RPMI7951 (cell line): ENCODE results near the gene DNTTIP2. TPM values are rescaled to one million over a fixed set of nuclear protein-coding genes. Genes with fewer than 3 reads are reported as not detected.
"Not testable (repeated sequence)": the region's sequence is repeated elsewhere in the genome, so short reads cannot be mapped to it uniquely, and the experiment has no call there.

Source experiments
- DNase-seq: peaks from one replicate; pipeline ENCODE4 v3.0.0-alpha.2; 2012; ENCODE audit warnings: low read depth
- total RNA-seq: library from RNA; depleted of rRNA; stranded (reverse); fragments of >200 nt; shearing (Covaris generic); gene quantifications from 2 replicates; pipeline ENCODE4 v1.2.3, GENCODE V29; 2014

The DNTTIP2 gene
- total RNA-seq, 1 experiment from 2014 or later, result 53.9 TPM

DNA sequence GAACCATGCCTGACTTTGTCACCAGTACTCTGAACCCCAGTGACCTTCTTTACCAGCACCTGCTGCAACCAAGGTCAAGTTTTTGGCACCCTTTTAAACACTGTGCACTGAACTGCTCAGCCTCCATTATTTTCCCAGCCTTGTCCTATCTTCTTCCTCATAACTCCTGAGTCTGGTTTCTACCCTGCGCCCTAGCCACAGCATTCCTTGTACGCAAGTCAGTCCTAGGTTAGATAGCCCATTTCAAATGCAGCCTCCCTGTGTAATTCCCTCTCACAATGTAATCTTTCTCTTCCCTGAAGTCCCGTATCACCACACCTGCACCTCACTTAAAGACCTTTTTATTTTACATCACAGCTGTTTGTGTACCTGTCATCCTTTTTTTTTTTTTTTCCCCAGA, 37.2 kb downstream of the DNTTIP2 start:
- no peak for DNase-seq

DNA sequence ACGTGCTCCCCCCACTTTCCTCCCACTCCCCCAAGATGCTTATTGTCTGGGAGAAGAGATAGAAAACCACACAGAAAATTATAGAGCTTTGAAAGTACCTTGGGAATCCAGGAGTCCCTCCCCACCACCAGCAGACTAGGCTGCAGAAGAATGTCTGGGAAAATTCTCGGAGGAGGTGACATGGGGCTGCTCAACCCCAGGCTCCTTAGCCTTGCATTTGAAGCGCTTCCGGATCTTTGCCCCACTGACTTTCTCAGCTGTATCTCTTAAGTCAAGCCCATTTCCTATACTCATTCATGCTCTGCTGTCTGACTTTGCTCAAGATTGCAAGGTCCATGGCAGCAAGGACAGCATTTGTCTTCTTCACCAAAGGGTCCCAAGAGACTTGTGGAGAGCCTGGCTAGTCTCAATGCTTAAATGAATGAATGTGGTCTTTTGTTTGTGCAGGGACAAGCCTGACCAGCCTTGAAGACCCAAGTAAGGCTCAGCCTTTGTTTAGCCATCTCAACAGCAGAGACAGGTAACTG, 38.0 kb downstream of the DNTTIP2 start:
- no peak for DNase-seq

DNA sequence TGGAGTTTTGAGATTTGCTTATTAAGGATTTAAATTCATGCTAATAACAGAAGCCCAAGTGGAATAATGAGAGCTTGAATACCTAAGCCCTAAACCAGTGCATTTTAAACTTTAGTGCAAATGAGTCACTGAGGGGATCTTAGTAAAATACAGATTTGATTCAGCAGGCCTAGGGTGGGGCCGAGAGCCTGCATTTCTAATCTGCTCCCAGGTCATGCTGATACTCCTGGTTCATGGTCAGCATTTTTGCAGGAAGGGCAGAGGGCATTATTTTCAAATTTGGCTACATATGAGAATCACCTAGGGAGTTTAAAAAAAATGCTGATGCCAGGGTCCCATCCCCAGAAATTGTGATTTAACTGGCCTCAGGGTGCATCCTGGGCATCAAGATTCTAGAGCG, 39.3 kb downstream of the DNTTIP2 start:
- DNase-seq, result no peak

DNA sequence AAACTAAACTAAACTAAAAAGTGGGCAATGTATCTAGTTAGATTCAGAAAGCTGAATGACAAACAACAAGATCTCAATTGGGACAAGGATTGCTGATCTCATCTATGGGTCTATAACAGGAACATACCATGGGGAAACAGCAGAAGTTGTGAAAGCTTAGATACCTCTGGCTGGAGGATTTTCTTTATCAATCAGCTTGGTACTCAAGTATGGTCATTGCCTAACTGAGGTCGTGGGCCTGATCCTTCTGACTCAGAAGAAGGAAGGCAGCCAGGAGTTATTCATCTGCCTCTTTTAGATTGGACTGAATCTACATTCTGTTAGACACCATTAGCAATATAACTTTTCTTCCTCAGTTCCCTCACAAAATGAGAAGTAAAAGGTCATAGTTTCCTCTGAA, 39.7 kb downstream of the DNTTIP2 start:
- peak; percentile 51 for DNase-seq

DNA sequence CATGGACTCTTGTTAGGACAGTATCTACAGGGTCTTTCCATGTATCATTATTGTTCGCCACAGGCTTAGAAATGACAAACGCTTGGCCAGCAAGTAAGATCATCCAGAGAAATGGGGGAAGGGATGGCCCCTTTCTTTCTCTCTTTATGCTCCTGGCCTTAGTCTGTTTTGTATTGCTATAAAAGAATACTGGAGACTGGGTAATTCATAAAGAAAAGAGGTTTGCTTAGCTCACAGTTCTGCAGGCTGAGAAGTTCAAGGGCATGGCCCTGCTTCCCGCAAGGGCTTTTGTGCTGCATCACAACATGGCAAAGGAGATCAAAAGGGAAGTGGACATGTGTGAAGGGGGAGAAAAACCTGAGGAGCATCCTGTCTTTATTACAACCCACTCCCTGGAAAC, 41.0 kb downstream of the DNTTIP2 start:
- DNase-seq, result no peak

DNA sequence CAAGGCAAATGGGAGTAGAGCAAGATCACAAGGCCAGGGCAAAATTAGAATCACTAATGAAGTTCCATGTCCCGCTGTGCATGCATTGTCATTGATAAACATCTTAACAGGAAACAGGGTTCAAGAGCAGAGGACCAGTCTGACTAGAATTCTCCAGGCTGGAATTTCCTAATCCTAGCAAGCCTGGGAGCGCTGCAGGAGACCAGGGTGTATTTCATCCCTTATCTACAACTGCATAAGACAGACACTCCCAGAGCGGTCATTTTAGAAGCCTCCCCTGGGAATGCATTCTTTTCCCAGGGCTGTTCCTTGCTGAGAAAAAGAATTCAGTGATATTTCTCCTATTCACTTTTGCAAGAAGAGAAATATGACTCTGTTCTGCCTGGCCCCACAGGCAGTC, 45.7 kb downstream of the DNTTIP2 start:
- not testable (repeated sequence) for DNase-seq

DNA sequence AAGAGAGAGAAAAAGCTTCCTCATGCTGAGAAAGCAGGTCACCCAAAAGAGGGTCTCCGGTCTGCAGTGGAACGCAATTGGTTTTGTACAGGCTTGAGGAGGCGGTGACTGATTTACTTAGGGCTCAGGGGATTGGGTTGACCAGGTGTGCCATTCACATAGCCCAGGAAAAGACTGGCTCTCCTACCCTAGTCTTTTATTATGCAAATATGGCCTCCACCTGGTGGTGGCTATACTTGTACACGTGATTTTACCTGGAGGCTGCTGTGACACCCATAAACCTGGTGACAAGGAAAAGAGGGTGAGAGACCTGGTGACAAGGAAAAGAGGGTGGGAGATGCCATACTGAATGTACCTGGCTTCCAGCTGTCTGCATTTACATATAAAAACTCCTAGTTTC, 49.9 kb downstream of the DNTTIP2 start:
- no peak for DNase-seq

DNA sequence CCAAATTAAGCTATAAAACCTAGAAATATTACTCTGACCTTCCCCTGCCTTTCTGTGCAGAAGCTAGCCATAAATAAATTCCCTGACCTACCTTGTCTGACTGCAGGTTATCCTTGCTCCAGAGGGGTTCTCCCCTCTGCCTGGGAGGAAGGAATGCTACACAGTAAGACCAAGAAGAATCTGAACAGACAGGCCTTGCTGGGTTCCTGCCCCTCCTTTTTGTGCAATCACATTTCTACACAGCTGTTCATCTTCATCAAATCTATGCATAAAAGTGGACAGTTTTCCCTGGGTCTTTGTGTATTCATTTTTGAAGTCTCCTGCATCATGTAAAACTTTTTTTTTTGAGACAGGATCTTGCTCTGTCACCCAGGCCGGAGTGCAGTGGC, 50.6 kb downstream of the DNTTIP2 start:
- DNase-seq, result no peak

DNA sequence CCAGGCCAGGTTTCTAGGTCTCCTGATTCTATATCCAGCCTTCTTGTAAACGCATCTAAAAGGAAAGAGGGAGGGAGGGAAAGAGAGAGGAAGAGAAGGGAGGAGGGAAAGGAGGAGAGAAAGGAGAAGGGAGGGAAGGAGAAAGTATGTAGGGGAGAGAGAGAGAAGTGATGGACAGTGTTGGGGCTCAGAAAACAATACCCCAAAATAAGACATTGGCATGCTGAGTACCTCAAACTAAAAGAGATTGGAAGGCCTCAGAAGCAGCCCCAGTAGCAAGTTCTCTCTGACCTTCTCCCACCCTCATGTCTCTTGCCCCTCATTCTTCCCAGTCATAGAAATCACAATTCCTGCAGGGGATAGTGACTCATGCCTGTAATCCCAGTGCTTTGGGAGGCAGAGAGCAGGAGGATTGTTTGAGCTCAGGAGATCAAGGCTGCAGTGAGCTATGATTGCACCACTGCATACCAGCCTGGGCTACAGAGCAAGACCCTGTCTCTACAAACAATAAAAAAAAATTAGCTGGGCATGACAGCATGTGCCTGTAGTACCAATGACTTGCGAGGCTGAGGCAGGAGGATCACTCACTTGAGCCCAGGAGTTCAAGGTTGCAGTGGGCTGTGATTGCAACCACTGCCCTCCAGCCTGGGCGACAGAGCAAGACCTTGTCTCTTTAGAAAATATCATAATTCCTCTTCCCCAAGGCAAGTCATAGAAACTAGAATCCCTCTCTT, 51.2 kb downstream of the DNTTIP2 start:
- peak; percentile 62 for DNase-seq

DNA sequence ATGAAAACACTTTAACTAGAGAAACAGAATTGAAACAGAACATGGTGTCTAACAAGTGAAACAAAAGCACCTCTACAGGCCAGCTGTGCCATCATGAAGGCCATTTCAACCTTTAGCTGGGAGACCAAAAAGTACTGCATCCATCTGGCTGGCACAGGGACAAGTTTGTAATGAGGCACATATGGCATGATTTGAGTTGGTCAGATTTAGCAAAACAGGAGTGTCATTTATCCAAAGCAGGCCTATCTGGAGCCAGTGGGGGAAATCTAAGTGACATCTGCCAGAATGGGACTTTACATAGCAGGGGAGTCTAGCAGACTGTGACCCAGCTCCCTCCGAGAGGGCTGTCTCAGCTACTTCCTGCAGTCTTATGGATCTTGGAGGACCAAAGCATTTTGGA, 51.9 kb downstream of the DNTTIP2 start:
- peak; percentile 74 for DNase-seq

DNA sequence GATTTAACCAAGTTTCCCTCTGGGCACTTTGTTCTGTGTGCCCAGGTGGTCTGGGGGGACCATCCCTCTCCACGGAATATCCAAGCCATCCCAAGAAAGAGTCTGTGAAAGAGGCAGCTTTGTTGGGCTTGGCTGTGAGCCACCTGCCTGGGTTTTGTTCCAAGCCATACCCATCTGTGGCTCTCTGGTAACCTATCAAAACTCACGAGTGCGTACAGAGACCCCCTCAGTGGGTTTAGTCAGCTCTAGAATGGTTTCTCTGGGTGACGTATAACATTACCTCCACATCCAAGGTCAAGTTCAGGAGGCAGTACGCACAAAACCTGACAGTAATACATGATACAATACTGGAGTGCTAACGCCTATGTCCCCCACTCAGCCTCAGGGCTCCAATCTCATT, 54.2 kb downstream of the DNTTIP2 start:
- DNase-seq, result no peak

DNA sequence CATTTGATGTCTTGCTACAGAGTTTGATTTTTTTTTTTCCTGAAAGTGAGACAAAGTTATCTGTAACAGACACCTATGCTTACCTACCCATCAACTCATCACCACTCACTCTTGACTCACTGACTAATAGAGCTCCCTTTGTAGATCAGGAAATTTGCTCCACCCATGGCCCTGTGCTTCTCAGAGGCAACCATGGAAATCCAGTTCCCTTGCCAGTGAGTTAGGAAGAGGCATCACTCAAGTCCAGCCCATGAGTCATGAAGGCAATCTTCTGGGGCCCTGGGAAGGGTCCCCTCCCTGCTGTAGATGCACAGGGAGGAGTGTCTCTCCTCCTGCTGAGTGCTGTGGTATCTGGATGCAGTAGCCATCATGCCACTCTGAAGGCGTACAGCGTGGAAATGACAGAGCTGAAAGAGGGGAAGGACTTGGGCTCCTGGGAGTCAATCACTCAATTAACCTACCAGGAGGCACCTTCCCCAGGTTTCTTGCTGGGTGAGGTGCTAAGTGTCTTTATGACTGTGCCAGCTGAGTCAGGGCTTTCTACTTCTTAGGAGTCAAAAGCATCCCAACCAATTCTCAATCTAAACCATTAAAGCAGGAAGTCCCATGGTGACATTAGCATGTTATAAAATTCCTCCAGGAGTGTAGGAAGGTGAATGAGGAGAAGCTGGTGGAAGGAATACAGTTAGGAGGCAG, 56.1 kb downstream of the DNTTIP2 start:
- DNase-seq, result no peak

DNA sequence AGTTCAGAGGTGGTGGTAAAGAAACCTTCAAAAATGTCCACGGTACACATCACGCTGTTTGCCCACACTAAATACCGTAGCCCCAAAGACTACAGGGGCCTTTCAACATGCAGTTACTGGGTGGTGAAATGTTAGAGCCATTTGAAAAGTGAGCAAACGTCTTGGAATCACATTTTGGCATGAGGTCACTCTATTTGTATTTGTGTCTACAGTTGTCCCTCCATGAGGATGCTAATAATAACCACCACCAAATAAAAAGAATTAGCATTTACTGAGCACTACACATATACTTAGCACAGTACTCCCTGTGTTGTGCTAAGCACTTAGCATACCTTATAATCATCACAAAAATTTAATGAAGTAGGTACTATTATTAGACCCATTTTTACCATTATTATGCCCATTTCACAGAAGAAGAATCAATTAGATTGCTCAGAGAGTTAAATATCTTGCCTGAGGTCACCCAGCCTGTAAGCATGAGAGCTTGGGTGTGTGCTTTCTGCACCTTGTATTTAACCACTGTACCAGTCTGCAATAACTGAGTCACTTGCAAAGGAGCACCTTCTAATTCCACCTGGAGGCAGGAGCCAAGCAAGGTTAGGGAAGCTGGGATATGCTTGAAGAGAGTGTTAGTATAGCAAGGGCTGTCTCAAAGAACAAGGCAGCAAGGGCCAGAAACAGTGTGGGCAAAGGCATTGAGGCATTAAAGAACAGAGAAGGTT, 57.4 kb downstream of the DNTTIP2 start:
- DNase-seq, result no peak

DNA sequence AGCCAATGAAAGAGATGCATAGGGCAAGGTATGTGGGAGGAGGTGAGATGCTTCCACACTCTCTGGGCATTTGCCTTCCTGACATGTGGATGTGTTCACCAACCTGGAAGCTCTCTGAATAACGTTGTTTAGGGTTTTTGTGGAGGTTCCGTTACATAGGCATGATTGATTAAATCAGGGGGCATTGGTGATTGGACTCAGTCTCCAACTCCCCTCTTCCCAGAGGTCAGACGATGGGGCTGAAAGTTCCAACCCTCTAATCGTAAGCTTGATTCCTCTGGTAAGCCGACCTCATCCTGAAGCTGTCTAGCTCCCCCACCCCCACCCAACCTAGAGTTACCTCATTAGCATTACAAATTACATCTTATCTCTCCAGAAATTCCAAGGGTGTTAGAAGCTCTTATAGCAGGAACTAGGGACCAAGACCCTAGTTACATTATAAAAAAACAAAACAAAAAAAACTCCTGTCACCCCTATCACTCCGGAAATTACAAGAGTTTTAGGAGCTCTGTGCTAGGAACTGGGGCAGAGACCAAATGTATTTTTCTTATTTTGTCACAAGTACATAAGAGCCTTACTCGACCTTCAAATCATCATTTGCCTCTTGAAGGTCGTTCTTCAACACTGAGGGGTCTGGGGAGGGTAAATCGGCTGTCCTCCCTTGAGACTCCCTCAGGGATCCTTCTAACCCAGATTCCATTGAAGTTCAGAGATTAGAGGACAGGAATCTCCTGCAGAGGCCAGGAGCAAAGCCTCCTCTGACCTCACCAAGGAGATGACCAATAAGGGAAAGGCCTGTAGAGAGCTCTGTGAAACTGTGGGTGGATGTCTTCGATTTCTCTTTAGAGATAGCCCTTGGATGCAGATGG, 58.2 kb downstream of the DNTTIP2 start:
- no peak for DNase-seq

DNA sequence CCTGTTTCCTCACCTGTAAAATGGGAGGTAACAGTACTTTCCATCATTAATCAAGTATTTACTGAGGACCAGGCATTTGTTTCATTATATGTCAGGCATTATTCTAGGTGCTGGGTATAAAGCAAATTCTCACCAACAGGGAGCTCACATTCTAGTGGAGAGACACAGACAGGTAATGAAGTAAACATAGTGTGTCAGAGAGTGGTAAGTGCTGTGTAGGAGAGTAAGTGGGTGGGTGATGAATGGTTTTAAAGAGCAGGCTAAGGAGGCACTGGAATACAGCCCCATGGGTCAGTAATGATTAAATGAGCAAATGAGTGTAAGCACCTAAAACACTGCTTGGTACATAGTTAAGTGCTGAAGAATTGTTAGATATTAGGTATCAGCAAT, 60.4 kb downstream of the DNTTIP2 start:
- DNase-seq, result no peak

DNA sequence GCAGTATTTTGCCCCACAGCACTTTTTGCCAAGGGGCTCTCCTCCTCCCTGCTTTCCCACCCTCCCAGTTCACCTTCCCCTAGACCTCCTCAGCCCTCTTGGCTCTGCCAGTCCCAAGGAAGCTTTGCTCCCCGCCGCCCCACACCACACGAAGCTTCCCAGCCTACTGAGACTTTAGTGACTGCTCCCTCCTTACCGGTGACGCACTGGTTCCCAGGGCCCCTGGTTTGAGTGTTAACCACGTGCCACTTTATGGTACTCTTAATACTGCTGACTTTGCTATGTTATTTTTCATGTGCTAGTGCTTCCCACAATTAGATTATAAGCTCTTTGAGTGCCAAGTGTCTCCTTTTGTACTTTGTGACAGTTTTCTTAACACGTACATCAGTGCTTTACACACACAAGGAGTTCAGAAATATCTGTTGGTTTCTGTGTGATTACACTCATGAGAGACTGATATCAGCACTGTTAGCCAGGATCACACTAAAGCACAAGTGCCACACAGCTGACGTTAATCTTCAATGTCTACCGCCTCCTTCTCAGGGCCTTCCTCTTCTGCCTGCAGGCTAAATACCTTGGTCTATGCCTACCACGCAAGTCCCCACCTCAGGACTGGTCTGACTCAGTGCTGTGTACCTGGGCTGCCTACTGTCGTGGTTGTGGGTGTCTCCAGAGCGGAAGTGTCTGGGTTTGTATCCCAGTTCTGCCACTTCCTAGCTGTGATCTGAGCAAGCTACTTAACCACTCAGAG, 61.0 kb downstream of the DNTTIP2 start:
- no peak for DNase-seq

DNA sequence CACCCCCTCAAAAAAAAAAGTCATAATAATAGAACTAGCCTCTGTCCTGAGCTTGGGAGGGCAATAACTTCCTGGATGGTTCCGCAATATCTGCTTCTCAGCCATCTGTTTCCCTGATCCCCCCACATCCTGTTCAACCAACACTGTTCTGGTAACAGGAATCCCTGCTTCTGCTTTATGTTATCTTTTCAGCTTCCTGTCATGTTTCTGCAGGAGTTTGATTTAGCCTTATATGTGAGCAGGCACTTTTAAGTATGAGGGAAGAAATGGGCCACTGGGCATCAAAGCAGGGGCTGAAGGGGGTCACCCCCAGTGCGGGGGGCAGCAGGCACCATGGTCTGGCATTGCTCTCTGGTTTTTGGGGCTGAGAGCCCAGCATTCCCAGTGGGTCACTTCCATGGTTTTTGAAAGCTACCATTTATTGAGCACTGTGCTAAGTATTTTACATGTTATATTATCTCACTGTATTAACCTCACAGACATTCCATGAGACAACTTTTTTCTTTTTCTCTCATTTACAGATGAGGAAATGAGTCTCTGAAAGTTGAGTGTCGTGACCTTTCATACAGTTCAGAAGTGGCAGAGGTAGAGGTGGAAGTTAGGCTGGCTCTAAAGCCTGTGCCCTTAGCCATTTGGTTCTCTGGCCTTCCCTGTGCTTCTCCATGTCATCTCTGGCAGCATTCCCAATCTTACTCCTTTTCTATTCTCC, 61.9 kb downstream of the DNTTIP2 start:
- DNase-seq, result peak; percentile 75
